Naive thymus-derived CD4-positive, alpha-beta T cell (primary cell): ENCODE data around the gene PMFBP1. TPM values are rescaled to one million over a fixed set of nuclear protein-coding genes. Genes with fewer than 3 reads are reported as not detected.

Experiments used
- polyA plus RNA-seq, 2 donors: library from polyadenylated mRNA; unstranded; fragments of 300-500 nt; fragmentation: Illumina TruSeq; gene quantifications; one replicate each; pipeline ENCODE4 v1.2.3, GENCODE V29; 2021
- total RNA-seq, 6 experiments: library from RNA in 5 of 6; stranded (reverse) in 5 of 6; gene quantifications; 1 replicate in 5 of 6; 2 replicates in 1 of 6; pipeline ENCODE4 v1.2.3 and lab custom pipeline; 2021 to 2026

PMFBP1 gene
- total and polyA plus RNA-seq, 7 experiments from 2014 or later: 0.12 to 2.0 (median 1.2) TPM; not detected in 1

Other genes with a start within 250 kb of the PMFBP1 start
- gene PKD1L3, start 171.8 kb downstream of the PMFBP1 start, total RNA-seq: under 1 TPM in 2 of 5 experiments, not detected in 3; 0.05 to 0.15 TPM
- gene PKD1L3, start 171.8 kb downstream of the PMFBP1 start, polyA plus RNA-seq: not detected
- gene DHODH, start 163.4 kb downstream of the PMFBP1 start, total RNA-seq: 10 to 100 TPM in 3 of 5 experiments, 1 to 10 TPM in 2; 4.9 to 15.6 (median 14.0) TPM
- 10 to 100 TPM in 1 of 2 donors, 1 to 10 TPM in 1; 9.6 to 13.5 TPM for gene DHODH, start 163.4 kb downstream of the PMFBP1 start, polyA plus RNA-seq
- gene HP, start 117.7 kb downstream of the PMFBP1 start, total RNA-seq: 1 to 10 TPM in 1 of 5 experiments, not detected in 4; 5.2 TPM
- under 1 TPM in 1 of 2 donors, not detected in 1; 0.26 TPM for gene HP, start 117.7 kb downstream of the PMFBP1 start, polyA plus RNA-seq
- gene HPR, start 108.9 kb downstream of the PMFBP1 start, total RNA-seq: not detected
- gene HPR, start 108.9 kb downstream of the PMFBP1 start, polyA plus RNA-seq: under 1 TPM in 1 of 2 donors, not detected in 1; 0.34 TPM
- 10 to 100 TPM; 12.5 to 20.9 (median 18.5) TPM for gene TXNL4B, start 78.5 kb downstream of the PMFBP1 start, total RNA-seq
- 10 to 100 TPM; 13.4 to 22.0 TPM for gene TXNL4B, start 78.5 kb downstream of the PMFBP1 start, polyA plus RNA-seq
- 100 to 1,000 TPM in 3 of 5 experiments, 10 to 100 TPM in 2; 90.1 to 113 (median 104) TPM for gene DHX38, start 78.3 kb downstream of the PMFBP1 start, total RNA-seq
- gene DHX38, start 78.3 kb downstream of the PMFBP1 start, polyA plus RNA-seq: 10 to 100 TPM; 21.6 to 46.9 TPM